HepG2 (cell line): ENCODE data around the gene DLL4. TPM values are rescaled to one million over a fixed set of nuclear protein-coding genes. Genes with fewer than 3 reads are reported as not detected.

Source experiments
- ATAC-seq: fragments of 200-7000 bp; cut with Tn5 transposase; 3 replicates; pipeline ENCODE4 v1.9.1; 2020; ENCODE audit warnings: mild to moderate bottlenecking, moderate library complexity
- BruUV-seq: library from RNA; stranded (reverse); fragments of 400-500 nt; replicated peaks from 2 replicates; lab custom pipeline; 2021; lab: Mats Ljungman, UMichigan
- CTCF ChIA-PET: fragments of 300-600 bp; formaldehyde crosslinking; extraction: SDS; loops from one replicate; lab custom pipeline; 2021; ENCODE audit warnings: low total read pairs, inconsistent platforms, low intra/inter-chr PET ratio; lab: Yijun Ruan, JAX
- POLR2A ChIA-PET: fragments of 350-600 bp; sonication (Branson Sonifier 250); formaldehyde crosslinking; loops from one replicate; lab custom pipeline; 2020; ENCODE audit warnings: antibody characterized with exemption, inconsistent platforms; lab: Yijun Ruan, JAX
- DNase-seq: peaks from one replicate; pipeline ENCODE4 v3.0.0-alpha.2; 2015; ENCODE audit warnings: low spot score
- FAIRE-seq: peaks from 3 replicates; lab custom pipeline; 2011; peaks lifted over from hg19 to GRCh38; lab: Jason Lieb, UNC
- H2AFZ ChIP-seq: one replicate; pipeline ENCODE4 v1.6.1; 2011; ENCODE audit warnings: low read length, inconsistent platforms
- H3K27ac ChIP-seq: fragments of 300-600 bp; 3 replicates; pipeline ENCODE4 v1.8.0; 2011; ENCODE audit warnings: mixed run types, mild to moderate bottlenecking, mixed read lengths, low read length, inconsistent platforms; ENCODE audit not compliant: insufficient read depth; ENCODE audit errors: extremely low read length
- H3K27me3 ChIP-seq, 2 experiments: fragments of 200-600 bp in 1 of 2; 2 replicates in 1 of 2; 3 replicates in 1 of 2; pipeline versions ENCODE4 v1.6.0 to v1.8.0; 2011; ENCODE audit warnings: low read length in 2 of 2, mild to moderate bottlenecking in 2 of 2, moderate library complexity in 2 of 2, inconsistent platforms in 1 of 2; ENCODE audit not compliant: insufficient read depth in 2 of 2, control insufficient read depth in 1 of 2
- H3K36me3 ChIP-seq, 2 experiments: fragments of 200-600 bp in 1 of 2; replicated peaks in 1 of 2; 2 replicates in 1 of 2; 3 replicates in 1 of 2; pipeline versions ENCODE4 v1.5.1 to v1.8.0; 2011; ENCODE audit warnings: low read length in 2 of 2, inconsistent platforms in 1 of 2; ENCODE audit not compliant: insufficient read depth in 2 of 2, control insufficient read depth in 1 of 2
- H3K4me1 ChIP-seq: 2 replicates; pipeline ENCODE4 v1.5.1; 2012; ENCODE audit warnings: low read length, inconsistent platforms; ENCODE audit not compliant: insufficient read depth
- H3K4me2 ChIP-seq: 2 replicates; pipeline ENCODE4 v1.6.0; 2011; ENCODE audit warnings: low read depth, low read length, inconsistent platforms
- H3K4me3 ChIP-seq, 3 experiments: fragments of 200-600 bp in 1 of 3; sonication (generic), shearing (Covaris generic) in 1 of 3; replicated peaks in 1 of 3; 2 replicates each; pipeline ENCODE4 v1.5.1; 2011 to 2016; ENCODE audit warnings: low read length in 3 of 3, inconsistent platforms in 2 of 3, low read depth in 2 of 3, mild to moderate bottlenecking in 2 of 3, control low read depth in 1 of 3, mixed read lengths in 1 of 3; ENCODE audit not compliant: insufficient read depth in 1 of 3
- H3K79me2 ChIP-seq: one replicate; pipeline ENCODE4 v1.6.1; 2011; ENCODE audit warnings: low read length, inconsistent platforms; ENCODE audit not compliant: insufficient read depth
- H3K9ac ChIP-seq: 2 replicates; pipeline ENCODE4 v1.6.0; 2011; ENCODE audit warnings: mild to moderate bottlenecking, low read depth, low read length, inconsistent platforms; ENCODE audit not compliant: insufficient read depth
- H3K9me3 ChIP-seq: 2 replicates; pipeline ENCODE4 v1.5.1; 2012; ENCODE audit warnings: mild to moderate bottlenecking, low read length
- H4K20me1 ChIP-seq: 2 replicates; pipeline ENCODE4 v1.6.0; 2011; ENCODE audit warnings: inconsistent platforms, mild to moderate bottlenecking, low read length, moderate library complexity; ENCODE audit not compliant: insufficient read depth
- CC2D1A ChIP-seq: sonication (generic); formaldehyde crosslinking; IDR thresholded peaks from 2 replicates; pipeline ENCODE4 v1.8.1; 2023; ENCODE audit warnings: mild to moderate bottlenecking, missing genetic modification reagents
- HMG20A ChIP-seq: IDR thresholded peaks from 2 replicates; pipeline ENCODE4 v1.6.1; 2016; ENCODE audit warnings: borderline replicate concordance
- KAT8 ChIP-seq: IDR thresholded peaks from 2 replicates; pipeline ENCODE4 v1.6.1; 2016; ENCODE audit warnings: missing genetic modification reagents, missing compliant biosample characterization
- KLF16 ChIP-seq, 2 experiments: sonication (generic) in 1 of 2; formaldehyde crosslinking in 1 of 2; IDR thresholded peaks; 2 replicates each; pipeline versions ENCODE4 v1.6.1 to v1.8.0; 2016 to 2023; ENCODE audit warnings: missing genetic modification reagents in 2 of 2, missing compliant biosample characterization in 1 of 2
- ZFP90 ChIP-seq: sonication (generic); formaldehyde crosslinking; IDR thresholded peaks from 2 replicates; pipeline ENCODE4 v1.8.0; 2022; ENCODE audit warnings: missing genetic modification reagents, mild to moderate bottlenecking, inconsistent platforms, borderline replicate concordance
- ZNF263 ChIP-seq: sonication (generic); formaldehyde crosslinking; IDR thresholded peaks from 2 replicates; pipeline ENCODE4 v1.4.0; 2020; ENCODE audit warnings: missing genetic modification reagents
- ZNF326 ChIP-seq: sonication (generic); formaldehyde crosslinking; IDR thresholded peaks from 2 replicates; pipeline ENCODE4 v1.4.0; 2020; ENCODE audit warnings: missing genetic modification reagents, borderline replicate concordance
- ZNF660 ChIP-seq: sonication (generic); formaldehyde crosslinking; IDR thresholded peaks from 2 replicates; pipeline ENCODE4 v1.5.1; 2020; ENCODE audit warnings: mild to moderate bottlenecking, low read depth, missing genetic modification reagents, borderline replicate concordance
- ZNF724P ChIP-seq: sonication (generic); formaldehyde crosslinking; IDR thresholded peaks from 2 replicates; pipeline ENCODE4 v1.8.0; 2022; ENCODE audit warnings: missing genetic modification reagents, borderline replicate concordance
- ZNF776 ChIP-seq: sonication (generic); formaldehyde crosslinking; IDR thresholded peaks from 2 replicates; pipeline ENCODE4 v1.4.0; 2020; ENCODE audit warnings: mild to moderate bottlenecking, missing genetic modification reagents
- WGBS: methylation state at CpG from one replicate; pipeline ENCODE4 v1.1.6; 2017; ENCODE audit warnings: low lambda C conversion rate; 5-methylcytosine and 5-hydroxymethylcytosine counted together
- in situ Hi-C: cut with HindIII; loops from 2 replicates; pipeline ENCODE4 v1.10.0; 2017; ENCODE audit warnings: low pct_unique_long_range_greater_than_20kb; ENCODE audit not compliant: extremely low pct_ligation_motif_present
- intact Hi-C: fragments of 100-400 bp; cut with micrococcal nuclease; formaldehyde crosslinking; loops from one replicate; pipeline ENCODE4 v1.10.0; 2022; ENCODE audit not compliant: unreplicated experiment
- polyA plus RNA-seq, 8 experiments: library from polyadenylated mRNA; depleted of rRNA in 3 of 8; stranded (reverse) in 7 of 8; unstranded in 1 of 8; fragments of >200 nt; fragmentation: Illumina TruSeq in 4 of 8; extraction: Trizol in 4 of 8; gene quantifications; 2 replicates each; pipeline versions ENCODE4 v1.2.1 to v1.2.3, GENCODE V29; 2011 to 2016; ENCODE audit warnings: low read depth in 4 of 8, missing spikeins in 1 of 8, mixed read lengths in 1 of 8; ENCODE audit not compliant: insufficient read depth in 1 of 8
- total RNA-seq, 5 experiments: library from RNA; depleted of rRNA; stranded (reverse); fragments of >200 nt; fragmentation: Illumina TruSeq; extraction: Trizol; gene quantifications; 2 replicates each; pipeline ENCODE4 v1.2.3, GENCODE V29; 2016; ENCODE audit warnings: low read depth in 1 of 5
- TF ChIP-seq, protein P1 (sequence below): sonication (generic); formaldehyde crosslinking; IDR thresholded peaks from 2 replicates; pipeline ENCODE4 v1.5.0; 2020; ENCODE audit warnings: missing genetic modification reagents
- TF ChIP-seq, protein P2 (sequence below): IDR thresholded peaks from 2 replicates; pipeline ENCODE4 v1.6.1; 2016; ENCODE audit warnings: low read depth, missing genetic modification reagents, missing compliant biosample characterization

DLL4 gene
- total and polyA plus RNA-seq, 2 of the 13 experiments (the other 11 are each of a cell fraction or from before 2014, with no cell fraction given), result 0.20 to 0.25 TPM

DNA sequence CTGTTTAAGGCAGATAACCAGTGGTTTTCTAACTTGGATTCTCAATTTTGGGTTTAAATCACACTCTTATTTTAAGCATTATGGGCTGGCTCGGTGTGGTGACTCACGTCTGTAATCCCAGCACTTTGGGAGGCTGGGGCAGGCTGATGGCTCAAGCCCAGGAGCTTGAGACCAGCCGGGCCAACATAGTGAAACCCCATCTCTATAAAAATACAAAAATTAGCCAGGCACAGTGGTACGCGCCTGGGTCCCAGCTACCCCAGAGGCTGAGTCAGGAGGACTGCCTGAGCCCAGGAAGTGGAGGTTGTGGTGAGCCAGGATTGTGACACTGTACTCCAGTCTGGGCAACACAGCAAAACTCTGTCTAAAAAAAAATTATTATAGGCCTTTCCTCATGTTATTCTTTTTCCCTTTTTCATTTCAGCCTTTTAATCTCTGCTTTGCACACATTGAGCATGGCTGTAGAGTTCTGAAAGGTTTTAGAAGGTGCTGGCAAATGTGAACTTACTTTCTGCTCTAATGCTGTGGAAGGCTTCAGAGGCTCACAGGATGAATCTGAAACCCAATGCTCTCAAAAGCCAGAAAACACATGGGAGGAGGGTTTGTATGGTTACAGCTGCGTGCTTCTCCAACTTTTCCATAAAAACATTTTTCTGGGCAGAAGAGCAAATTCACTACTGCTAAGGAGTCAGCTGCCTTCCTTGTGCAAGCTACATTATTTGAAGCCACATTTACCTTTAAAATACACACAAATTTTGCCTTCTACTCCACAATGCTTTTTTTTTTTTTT is 56.6 kb downstream of the DLL4 start:
- no peak overlapping the region for H3K4me2 ChIP-seq
- POLR2A ChIA-PET, result no interaction called here
- H3K9ac ChIP-seq, result no peak overlapping the region
- TF ChIP-seq ZFP90 (CRISPR knock-in tag) (no peak), HMG20A (CRISPR knock-in tag) (no peak), CC2D1A (CRISPR knock-in tag) (no peak), KLF16 (CRISPR knock-in tag; IDR thresholded peaks at IDR 0.05) (no peak), KAT8 (CRISPR knock-in tag) (no peak), ZNF263 (CRISPR knock-in tag) (no peak), ZNF326 (CRISPR knock-in tag) (no peak), ZNF660 (no peak), ZNF776 (CRISPR knock-in tag) (no peak), ZNF724P (no peak)
- TF ChIP-seq, protein P1, sequence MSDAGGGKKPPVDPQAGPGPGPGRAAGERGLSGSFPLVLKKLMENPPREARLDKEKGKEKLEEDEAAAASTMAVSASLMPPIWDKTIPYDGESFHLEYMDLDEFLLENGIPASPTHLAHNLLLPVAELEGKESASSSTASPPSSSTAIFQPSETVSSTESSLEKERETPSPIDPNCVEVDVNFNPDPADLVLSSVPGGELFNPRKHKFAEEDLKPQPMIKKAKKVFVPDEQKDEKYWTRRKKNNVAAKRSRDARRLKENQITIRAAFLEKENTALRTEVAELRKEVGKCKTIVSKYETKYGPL, result no peak
- TF ChIP-seq, protein P2, sequence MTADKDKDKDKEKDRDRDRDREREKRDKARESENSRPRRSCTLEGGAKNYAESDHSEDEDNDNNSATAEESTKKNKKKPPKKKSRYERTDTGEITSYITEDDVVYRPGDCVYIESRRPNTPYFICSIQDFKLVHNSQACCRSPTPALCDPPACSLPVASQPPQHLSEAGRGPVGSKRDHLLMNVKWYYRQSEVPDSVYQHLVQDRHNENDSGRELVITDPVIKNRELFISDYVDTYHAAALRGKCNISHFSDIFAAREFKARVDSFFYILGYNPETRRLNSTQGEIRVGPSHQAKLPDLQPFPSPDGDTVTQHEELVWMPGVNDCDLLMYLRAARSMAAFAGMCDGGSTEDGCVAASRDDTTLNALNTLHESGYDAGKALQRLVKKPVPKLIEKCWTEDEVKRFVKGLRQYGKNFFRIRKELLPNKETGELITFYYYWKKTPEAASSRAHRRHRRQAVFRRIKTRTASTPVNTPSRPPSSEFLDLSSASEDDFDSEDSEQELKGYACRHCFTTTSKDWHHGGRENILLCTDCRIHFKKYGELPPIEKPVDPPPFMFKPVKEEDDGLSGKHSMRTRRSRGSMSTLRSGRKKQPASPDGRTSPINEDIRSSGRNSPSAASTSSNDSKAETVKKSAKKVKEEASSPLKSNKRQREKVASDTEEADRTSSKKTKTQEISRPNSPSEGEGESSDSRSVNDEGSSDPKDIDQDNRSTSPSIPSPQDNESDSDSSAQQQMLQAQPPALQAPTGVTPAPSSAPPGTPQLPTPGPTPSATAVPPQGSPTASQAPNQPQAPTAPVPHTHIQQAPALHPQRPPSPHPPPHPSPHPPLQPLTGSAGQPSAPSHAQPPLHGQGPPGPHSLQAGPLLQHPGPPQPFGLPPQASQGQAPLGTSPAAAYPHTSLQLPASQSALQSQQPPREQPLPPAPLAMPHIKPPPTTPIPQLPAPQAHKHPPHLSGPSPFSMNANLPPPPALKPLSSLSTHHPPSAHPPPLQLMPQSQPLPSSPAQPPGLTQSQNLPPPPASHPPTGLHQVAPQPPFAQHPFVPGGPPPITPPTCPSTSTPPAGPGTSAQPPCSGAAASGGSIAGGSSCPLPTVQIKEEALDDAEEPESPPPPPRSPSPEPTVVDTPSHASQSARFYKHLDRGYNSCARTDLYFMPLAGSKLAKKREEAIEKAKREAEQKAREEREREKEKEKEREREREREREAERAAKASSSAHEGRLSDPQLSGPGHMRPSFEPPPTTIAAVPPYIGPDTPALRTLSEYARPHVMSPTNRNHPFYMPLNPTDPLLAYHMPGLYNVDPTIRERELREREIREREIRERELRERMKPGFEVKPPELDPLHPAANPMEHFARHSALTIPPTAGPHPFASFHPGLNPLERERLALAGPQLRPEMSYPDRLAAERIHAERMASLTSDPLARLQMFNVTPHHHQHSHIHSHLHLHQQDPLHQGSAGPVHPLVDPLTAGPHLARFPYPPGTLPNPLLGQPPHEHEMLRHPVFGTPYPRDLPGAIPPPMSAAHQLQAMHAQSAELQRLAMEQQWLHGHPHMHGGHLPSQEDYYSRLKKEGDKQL (CRISPR knock-in tag), result no peak
- in situ Hi-C loops, result no loop called here
- ATAC-seq (no peak), DNase-seq (no peak), FAIRE-seq (no peak)
- CTCF ChIA-PET, result no interaction called here
- peaks cover 31 to 68% of the 10 kb centered on the region in 2 experiments for H3K36me3 ChIP-seq
- 88% methylated on average over 6 of the region's 6 CpGs for WGBS
- no peaks in the 10 kb centered on the region for H4K20me1 ChIP-seq
- no peaks in the 10 kb centered on the region for H3K79me2 ChIP-seq
- no peak overlapping the region for H3K4me3 ChIP-seq
- no peaks in the 10 kb centered on the region for H3K27me3 ChIP-seq
- intact Hi-C loops, result no loop called here
- H3K4me1 ChIP-seq, result no peaks in the 10 kb centered on the region
- H3K9me3 ChIP-seq, result no peaks in the 10 kb centered on the region
- no TSS peak for BruUV-seq
- no peak overlapping the region for H3K27ac ChIP-seq
- no peak overlapping the region for H2AFZ ChIP-seq
